ENCODE measurements around the gene C2CD2. TPM values are rescaled to one million over a fixed set of nuclear protein-coding genes. Genes with fewer than 3 reads are reported as not detected.

Gene C2CD2
- total RNA-seq, 2 experiments from 2014 or later: 4.5 to 5.9 TPM

DNA sequence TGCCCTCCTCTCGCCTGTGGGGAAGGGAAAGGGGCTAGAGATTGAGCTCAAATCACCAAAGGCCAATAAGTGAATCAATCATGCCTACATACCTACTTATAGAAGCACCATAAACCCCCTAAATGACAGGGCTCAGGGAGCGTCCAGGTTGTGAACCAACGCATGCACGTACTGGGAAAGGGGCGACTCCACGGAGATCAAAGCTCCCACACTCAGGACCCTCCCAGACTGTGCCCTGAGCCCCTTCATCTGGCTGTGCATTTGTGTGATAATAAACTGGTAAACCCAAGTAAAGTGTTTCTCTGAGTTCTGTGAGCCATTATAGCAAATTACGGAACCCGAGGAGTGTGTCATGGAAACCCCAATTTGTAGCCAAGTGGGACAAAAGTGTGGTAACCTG is 50.9 kb downstream of the C2CD2 start:
- CTCF ChIA-PET (ENCODE audit: unreplicated experiment): no interaction called here
- H3K9me3 ChIP-seq (ENCODE audit: low read length): no peaks in the 10 kb centered on the region
- POLR2A ChIA-PET: no interaction called here
- H2AFZ ChIP-seq (ENCODE audit: low read length): no peak overlapping the region
- no TSS peak for BruUV-seq (replicated peaks)
- no peak overlapping the region for H3K4me2 ChIP-seq (ENCODE audit: low read length)
- intact Hi-C loops (cut with micrococcal nuclease; ENCODE audit: unreplicated experiment): no loop called here
- no peak overlapping the region for H3K4me3 ChIP-seq (ENCODE audit: low read depth, low read length, poor library complexity, severe bottlenecking)
- H3K36me3 ChIP-seq (ENCODE audit: insufficient read depth, low read length): no peaks in the 10 kb centered on the region
- H3K79me2 ChIP-seq (ENCODE audit: insufficient read depth, low read depth, low read length): no peaks in the 10 kb centered on the region
- no peaks in the 10 kb centered on the region for H3K9me2 ChIP-seq (ENCODE audit: insufficient read depth, low read length)
- H3K27ac ChIP-seq (ENCODE audit: low read depth, low read length, poor library complexity, severe bottlenecking): no peak overlapping the region
- H4K20me1 ChIP-seq (ENCODE audit: insufficient read depth, low read length): no peaks in the 10 kb centered on the region
- no peaks in the 10 kb centered on the region for H3K4me1 ChIP-seq (ENCODE audit: insufficient read depth, low read length, poor library complexity, severe bottlenecking)
- DNase-seq (ENCODE audit: low spot score): no peak
- TF ChIP-seq, protein P1, sequence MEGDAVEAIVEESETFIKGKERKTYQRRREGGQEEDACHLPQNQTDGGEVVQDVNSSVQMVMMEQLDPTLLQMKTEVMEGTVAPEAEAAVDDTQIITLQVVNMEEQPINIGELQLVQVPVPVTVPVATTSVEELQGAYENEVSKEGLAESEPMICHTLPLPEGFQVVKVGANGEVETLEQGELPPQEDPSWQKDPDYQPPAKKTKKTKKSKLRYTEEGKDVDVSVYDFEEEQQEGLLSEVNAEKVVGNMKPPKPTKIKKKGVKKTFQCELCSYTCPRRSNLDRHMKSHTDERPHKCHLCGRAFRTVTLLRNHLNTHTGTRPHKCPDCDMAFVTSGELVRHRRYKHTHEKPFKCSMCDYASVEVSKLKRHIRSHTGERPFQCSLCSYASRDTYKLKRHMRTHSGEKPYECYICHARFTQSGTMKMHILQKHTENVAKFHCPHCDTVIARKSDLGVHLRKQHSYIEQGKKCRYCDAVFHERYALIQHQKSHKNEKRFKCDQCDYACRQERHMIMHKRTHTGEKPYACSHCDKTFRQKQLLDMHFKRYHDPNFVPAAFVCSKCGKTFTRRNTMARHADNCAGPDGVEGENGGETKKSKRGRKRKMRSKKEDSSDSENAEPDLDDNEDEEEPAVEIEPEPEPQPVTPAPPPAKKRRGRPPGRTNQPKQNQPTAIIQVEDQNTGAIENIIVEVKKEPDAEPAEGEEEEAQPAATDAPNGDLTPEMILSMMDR (conservative IDR thresholded peaks at IDR 0.05; ENCODE audit: low read length): no peak
- TF ChIP-seq EZH2phosphoT487 (IDR thresholded peaks at IDR 0.05; ENCODE audit: borderline replicate concordance, low read depth, low read length): no peak

DNA sequence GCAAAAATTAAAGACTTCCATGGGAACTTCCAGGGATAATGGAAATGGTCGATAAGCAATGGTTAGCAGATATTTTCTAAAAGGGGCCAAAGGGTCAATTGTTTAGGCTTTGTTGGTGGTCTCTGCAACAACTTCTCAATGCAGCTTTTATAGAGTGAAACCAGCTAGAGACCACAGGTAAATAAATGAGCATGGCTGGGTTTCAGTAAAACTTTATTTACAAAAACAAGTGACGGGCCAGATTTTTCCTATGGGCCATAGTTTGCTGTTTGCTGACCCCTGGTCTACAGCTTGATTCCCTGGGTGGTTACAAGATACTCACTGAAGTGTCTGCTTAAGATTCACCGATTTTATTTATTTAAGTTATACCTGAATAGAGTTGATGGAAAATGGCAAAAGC is 52.0 kb downstream of the C2CD2 start:
- Histone ChIP-seq H3K79me2 (ENCODE audit: insufficient read depth, low read depth, low read length) (no peaks in the 10 kb centered on the region), H3K36me3 (ENCODE audit: insufficient read depth, low read length) (no peaks in the 10 kb centered on the region), H4K20me1 (ENCODE audit: insufficient read depth, low read length) (no peaks in the 10 kb centered on the region), H3K9me2 (ENCODE audit: insufficient read depth, low read length) (no peaks in the 10 kb centered on the region), H3K4me2 (ENCODE audit: low read length) (no peak overlapping the region), H3K9me3 (ENCODE audit: low read length) (no peaks in the 10 kb centered on the region), H2AFZ (ENCODE audit: low read length) (no peak overlapping the region), H3K27ac (ENCODE audit: low read depth, low read length, poor library complexity, severe bottlenecking) (no peak overlapping the region), H3K4me3 (ENCODE audit: low read depth, low read length, poor library complexity, severe bottlenecking) (no peak overlapping the region), H3K4me1 (ENCODE audit: insufficient read depth, low read length, poor library complexity, severe bottlenecking) (no peaks in the 10 kb centered on the region)
- TF ChIP-seq, protein P1 (conservative IDR thresholded peaks at IDR 0.05; ENCODE audit: low read length): no peak
- no peak for TF ChIP-seq EZH2phosphoT487 (IDR thresholded peaks at IDR 0.05; ENCODE audit: borderline replicate concordance, low read depth, low read length)
- POLR2A ChIA-PET: interaction anchor here (0.8 kb wide), 1 partner anchor 22 kb away, joined by 5 read pairs; no protein-coding TSS in a partner anchor
- DNase-seq (ENCODE audit: low spot score): no peak
- intact Hi-C loops (cut with micrococcal nuclease; ENCODE audit: unreplicated experiment): no loop called here
- no TSS peak for BruUV-seq (replicated peaks)
- CTCF ChIA-PET (ENCODE audit: unreplicated experiment): no interaction called here

DNA sequence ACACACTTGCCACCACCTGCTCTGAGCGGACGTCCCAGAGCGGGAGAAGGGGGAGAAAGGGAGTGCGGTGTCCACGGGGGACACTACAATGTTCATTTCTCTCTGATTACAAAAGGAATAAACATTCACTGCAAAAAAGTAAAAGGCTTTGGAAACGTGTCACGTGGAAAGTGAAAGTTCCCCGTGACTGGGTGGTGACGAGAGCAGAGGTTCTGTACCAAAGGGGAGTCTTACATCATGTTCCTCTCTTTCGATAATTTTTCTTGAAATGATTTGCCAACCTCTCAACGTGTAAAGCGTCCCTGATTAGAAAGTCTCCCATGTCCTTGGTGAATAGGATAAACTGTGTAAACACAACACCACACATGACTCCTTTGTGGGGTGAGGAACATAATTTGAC is 52.7 kb downstream of the C2CD2 start:
- POLR2A ChIA-PET: no interaction called here
- no peaks in the 10 kb centered on the region for H3K36me3 ChIP-seq (ENCODE audit: insufficient read depth, low read length)
- H3K4me3 ChIP-seq (ENCODE audit: low read depth, low read length, poor library complexity, severe bottlenecking): no peak overlapping the region
- no peaks in the 10 kb centered on the region for H3K9me3 ChIP-seq (ENCODE audit: low read length)
- H3K79me2 ChIP-seq (ENCODE audit: insufficient read depth, low read depth, low read length): no peaks in the 10 kb centered on the region
- no peaks in the 10 kb centered on the region for H3K9me2 ChIP-seq (ENCODE audit: insufficient read depth, low read length)
- H2AFZ ChIP-seq (ENCODE audit: low read length): no peak overlapping the region
- H4K20me1 ChIP-seq (ENCODE audit: insufficient read depth, low read length): no peaks in the 10 kb centered on the region
- CTCF ChIA-PET (ENCODE audit: unreplicated experiment): no interaction called here
- no TSS peak for BruUV-seq (replicated peaks)
- no peak for DNase-seq (ENCODE audit: low spot score)
- no peak overlapping the region for H3K27ac ChIP-seq (ENCODE audit: low read depth, low read length, poor library complexity, severe bottlenecking)
- peaks cover under 1% of the 10 kb centered on the region for H3K4me1 ChIP-seq (ENCODE audit: insufficient read depth, low read length, poor library complexity, severe bottlenecking)
- intact Hi-C loops (cut with micrococcal nuclease; ENCODE audit: unreplicated experiment): no loop called here
- no peak for TF ChIP-seq EZH2phosphoT487 (IDR thresholded peaks at IDR 0.05; ENCODE audit: borderline replicate concordance, low read depth, low read length)
- TF ChIP-seq, protein P1 (conservative IDR thresholded peaks at IDR 0.05; ENCODE audit: low read length): no peak
- no peak overlapping the region for H3K4me2 ChIP-seq (ENCODE audit: low read length)
